HG02623 (cell line): Measurements from ENCODE around the gene MYZAP.

Source experiments
- ATAC-seq: cut with Tn5 transposase; IDR thresholded peaks from one replicate; pipeline ENCODE4 v1.9.1; 2021; ENCODE audit warnings: moderate library complexity; ENCODE audit not compliant: unreplicated experiment

Gene MYZAP

DNA sequence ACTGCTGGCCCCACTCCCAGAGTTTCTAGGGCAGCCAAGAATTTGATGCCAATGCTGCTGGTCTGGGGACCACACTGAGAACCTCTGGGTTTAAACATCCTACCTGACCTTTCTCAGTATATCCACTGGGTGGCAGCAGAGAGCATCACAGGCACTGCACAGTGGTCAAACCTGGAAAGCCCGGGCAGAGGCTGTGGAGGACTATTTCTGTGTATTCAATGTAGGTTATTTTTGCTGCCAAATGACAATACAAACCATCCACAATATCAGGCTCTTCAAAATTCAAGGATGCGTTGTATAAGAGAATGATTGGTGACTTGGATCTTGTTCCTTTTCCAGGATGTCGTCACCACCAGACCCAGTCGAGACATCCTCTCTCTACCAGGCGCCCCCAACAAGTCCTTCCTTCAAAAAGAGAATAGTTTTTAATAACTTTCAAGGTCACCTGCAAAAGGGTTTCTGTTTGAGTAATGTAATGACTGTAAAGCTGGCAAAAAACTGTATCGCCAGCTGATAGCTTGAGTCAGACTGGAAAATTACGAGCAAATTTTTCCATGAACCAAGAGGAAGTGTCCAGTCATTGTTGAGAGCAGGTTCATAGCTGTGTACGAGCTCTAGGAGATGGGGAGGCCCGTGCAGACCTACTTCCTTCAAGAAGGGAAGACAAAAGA is 30.5 kb upstream of the MYZAP start:
- peak; percentile 90 for ATAC-seq

DNA sequence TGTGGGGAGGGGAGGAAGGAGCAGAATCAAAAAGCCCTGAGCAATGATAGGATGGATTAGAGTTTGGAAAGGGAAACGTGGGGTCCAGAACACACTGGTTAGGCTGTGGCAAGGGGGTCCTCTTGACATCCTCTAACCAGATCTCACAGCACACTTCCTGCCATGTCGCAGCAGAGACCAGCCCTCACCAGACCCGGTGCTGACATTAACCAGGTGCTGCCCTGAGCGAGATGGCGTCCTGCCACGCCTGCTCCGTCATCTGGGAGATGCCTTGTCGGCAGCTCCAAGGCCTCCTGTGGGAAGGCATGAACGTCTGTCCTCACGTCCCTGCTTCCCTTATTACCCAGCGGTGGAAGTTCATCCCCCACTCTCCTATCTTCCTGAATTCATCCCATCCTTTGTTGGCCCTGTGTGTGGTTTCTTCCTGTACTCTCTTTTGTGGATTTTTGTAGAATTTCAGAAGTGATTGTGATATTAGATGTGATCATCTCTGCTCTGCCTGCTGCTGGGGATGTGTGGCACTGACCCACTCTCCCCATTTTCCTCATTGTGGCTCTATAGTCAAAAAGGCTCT is 29.4 kb upstream of the MYZAP start:
- ATAC-seq = no peak

DNA sequence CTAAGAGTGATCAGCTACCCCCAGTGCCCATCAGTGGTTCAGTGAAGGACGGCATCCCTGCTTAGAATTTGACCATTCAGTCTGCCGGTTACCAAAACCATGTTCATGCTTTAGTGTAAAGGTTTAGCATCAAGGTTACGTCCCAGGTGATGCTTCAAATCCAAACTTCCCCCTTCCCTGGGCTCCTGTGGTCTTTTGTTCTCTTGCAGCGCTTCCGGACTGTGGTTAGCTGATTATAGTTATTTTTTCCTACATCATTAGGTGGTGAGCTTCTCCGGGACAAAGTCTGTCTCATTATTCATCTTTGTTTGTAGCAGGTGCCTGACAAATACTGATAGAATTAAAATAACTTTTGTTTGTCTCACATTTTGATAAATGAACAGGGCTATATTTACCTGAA is 28.3 kb upstream of the MYZAP start:
- no peak for ATAC-seq

DNA sequence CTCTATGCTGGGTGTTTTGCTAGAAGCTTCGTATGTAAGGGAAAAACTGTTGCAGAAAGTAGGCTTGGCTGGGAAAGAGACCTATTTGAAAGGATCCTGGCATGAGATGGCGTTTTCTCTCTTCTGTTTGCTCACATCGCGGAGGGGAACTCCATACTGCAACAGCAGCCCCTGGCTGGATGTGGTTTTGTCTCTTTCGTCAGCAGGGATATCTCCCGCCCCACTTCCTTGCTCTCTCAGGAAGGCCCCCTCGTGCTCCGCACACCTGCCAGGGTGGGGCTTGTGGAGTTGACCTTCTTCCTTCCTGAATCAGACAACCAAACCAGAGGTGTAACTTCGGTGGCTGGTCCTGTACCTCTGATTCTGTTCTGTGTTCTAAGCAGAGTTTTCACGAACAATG is 26.4 kb upstream of the MYZAP start:
- ATAC-seq = no peak

DNA sequence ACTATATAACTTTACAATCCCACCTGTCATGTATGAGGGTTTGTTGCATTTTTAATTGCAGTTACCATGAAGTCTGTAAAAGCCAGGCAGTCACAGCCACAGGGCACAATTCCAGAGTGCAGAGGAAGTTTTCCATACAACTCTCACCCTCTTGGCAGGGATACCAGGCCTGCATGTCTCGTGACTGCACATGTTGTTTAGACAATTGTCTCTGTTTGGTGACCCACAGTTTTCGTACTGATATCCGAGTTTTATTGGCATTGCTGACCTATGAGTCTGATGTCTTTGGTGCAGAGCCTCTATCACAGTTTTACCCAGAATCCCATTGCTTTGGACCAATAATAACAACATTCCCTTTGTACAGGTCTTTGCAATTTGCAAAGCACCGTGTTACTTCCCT is 24.9 kb upstream of the MYZAP start:
- ATAC-seq = no peak

DNA sequence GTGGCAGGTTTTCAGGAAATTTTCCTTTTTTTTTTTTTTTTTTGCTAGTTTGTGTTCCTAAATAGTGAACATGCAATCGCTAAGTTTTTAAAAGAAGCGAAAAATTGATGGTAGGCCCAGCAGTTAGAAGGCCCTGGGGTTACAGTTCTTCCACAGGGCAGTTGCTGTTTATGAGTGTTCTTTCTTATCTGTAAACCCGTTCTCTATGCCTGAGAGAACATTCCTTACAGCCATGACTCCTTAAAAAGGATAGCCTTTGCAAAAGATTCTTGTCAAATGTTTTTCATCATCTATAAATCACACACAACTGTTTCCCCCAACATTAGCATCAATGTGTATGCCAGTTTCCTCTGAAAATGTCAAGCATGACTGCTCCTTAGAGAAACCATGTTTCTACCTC is 23.8 kb upstream of the MYZAP start:
- ATAC-seq = no peak

DNA sequence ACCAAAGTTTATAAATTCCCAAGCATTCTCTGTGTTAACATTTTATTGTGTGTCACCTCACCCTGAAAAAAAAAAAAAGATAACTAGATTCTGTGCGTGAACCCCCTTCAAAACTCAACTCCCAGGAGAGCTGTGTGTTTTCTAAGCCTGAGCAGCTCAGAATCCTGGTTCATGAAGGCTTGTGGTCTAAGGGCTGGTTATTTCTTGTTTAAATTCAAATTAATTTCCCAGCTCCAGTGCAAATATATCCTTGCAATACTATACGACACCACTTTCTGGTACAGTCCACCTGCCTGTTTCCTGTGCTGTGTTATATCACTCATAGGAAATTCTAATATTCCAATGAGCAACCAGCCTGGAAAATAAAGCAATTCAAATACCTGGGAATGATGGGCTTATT is 23.4 kb upstream of the MYZAP start:
- no peak for ATAC-seq

DNA sequence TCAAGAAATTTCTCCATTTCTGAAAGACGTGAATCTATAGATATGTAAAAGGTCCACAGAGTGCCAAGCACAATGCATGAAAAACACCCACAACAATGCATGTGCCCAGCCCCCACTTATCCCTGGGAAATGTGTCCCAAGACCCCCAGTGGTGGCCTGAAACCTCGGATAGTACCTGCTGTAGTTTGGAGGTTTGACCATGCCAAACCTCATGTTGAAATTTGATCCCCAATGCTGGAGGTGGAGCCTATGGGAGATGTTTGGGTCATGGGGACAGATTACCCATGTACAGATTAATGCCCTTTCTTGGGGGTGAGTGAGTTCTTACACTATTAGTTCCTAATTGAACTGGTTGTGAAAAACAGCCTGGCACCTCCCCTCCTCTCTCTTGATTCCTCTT is 21.4 kb upstream of the MYZAP start:
- ATAC-seq = no peak

DNA sequence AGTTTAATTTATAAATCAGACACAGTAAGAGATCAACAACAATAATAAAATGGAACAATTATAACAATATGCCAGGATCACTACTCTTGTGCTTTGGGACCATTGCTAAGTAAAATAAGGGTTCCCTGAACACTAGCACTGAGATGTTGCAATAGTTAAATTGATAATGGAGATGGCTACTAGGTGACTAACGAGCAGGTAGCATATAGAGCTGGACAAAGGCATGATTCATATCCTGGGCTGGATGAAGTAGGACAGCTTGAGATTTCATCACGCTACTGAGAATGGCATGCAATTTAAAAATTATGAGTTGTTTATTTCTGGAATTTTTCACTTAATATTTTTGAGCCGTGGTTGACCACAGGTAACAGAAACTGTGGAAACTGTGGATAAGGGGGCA is 20.7 kb upstream of the MYZAP start:
- no peak for ATAC-seq

DNA sequence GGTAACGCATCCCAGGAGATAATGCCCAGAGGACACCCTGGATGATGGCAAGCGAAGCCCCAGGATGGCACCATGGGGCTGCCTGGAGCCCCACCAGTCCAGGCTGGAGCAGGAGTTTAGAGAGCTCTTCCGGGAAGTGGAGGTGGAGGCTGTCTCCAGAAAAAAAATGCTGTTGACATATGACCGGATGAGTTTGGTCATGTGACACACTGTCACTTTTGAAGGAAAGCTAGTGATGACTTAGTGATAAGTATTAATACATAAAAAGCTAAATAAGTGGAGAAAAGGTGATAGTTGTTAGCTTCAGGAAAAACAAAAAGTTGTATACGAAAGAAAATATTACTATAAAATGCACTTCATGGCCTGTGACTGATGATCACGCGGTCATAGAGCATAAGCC is 20.0 kb upstream of the MYZAP start:
- ATAC-seq = no peak

DNA sequence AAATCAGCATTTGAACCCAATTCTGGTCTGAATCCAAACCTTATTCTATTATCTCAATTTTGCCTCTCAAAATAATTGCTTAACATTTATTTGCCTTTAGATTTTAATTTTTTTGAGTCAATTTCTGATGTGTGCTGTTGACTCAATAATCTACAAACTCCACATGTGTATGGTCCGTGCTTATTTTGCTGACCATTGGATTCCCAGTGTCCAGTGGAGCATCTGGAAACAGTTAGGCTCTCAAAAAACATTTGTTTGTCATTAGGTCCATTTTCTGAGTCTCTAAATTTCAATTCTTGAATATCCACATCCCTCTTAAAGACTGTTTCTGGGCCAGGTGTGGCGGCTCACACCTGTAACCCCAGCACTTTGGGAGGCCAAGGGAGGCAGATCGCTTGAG is 19.2 kb upstream of the MYZAP start:
- ATAC-seq = no peak

DNA sequence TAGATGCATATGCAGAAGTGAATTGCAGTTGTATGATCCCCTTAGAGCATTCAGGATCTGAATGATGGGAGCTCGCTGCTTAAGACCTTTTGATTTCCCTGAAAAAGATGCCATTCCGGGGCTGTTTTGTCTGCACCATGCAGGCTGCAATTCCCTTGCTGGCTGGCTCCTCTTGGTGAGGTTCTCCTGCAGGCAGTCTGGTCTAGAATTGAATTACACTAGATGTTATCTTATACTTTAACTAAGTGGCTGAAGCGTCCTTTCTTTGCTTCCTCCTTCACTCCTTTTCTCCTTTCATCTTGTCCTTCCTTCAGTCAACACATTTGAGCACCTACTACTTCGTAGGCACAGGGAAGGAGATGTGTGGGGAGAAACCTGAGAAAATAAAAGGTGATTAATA is 18.6 kb upstream of the MYZAP start:
- no peak for ATAC-seq

DNA sequence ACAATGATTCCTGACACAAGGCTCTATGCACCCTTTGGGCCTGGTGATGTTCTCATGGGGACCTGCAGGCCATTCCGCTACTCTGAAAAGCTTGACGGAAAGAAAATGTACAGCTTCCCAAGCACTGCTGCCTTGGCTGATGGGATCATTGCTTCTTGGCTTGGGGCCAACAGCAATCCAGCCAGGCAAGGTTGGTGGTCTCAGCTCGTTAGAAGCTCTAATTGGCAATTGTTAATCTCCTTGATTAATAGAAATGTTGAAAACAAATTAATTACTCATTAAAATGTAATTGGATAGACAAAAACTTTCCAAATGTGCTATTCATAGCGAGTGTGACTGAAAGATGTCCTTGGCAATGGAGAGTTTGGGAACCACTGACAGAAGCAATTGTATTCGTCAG is 16.3 kb upstream of the MYZAP start:
- ATAC-seq = no peak

DNA sequence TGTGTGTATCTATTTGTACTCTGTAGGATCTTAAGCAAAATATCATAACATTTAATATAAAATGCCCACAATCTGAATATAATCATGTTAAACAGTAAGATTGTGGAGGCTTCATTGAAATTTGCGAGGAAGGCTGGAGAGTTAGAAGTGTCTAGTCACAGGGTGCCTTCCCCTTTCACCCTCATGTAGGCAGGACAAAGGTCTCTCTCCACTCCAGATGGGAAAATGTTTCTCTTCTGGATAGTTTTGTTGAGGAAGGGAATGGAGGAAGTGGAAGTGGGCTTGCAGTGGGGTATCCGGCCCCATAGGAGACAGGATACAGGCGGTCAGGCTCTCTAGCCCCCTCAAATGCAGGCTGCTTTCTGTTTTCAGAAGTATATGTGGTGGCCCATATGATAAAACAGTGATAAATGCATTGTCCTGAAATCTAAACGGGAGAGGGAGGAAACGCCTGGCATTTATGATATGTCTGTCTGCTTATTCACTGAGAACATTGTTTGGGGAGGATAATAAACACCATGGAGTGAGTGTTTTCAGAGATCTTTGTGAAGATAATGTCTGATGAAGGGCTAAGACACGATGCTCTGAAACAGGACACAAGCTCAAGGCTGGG is 13.3 kb upstream of the MYZAP start:
- no peak for ATAC-seq

DNA sequence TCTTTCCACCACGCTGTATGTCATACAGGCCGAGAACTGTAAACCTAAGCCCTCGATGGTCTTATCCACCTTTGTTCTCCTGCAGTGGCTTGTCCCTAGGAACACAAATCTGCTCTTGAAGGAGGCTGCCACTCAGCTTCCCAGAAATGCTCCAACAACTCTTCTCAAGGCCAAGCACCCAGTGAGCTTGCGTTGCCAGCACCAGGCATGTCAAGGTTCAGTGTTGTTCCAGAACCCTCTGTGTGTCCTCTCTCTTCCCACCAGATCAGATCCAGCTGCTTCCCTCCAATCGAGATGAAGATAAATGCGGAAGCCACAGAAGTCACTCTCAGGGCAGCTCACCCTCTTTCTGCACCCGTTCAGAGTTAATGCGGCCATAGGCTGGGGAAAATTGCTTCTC is 11.3 kb upstream of the MYZAP start:
- ATAC-seq = no peak

DNA sequence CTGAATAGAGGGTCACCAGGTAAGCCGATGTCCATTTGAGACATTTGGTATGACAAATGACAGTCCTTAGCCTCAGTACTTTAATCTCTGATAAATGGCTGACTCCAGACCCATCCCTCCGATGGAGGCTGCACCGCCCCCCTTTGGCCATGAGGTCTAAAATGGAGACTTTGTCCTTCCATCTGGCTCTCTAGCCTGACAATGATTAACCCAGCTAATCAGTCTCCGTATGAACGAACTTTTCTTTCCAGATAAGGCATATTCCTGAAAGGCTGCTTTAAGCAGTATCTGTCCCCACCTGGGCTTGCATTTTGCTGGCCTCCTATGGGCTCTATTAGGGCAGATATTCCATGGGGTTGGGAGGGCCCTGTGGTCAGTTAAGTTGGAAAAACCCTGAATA is 10.8 kb upstream of the MYZAP start:
- ATAC-seq = no peak

DNA sequence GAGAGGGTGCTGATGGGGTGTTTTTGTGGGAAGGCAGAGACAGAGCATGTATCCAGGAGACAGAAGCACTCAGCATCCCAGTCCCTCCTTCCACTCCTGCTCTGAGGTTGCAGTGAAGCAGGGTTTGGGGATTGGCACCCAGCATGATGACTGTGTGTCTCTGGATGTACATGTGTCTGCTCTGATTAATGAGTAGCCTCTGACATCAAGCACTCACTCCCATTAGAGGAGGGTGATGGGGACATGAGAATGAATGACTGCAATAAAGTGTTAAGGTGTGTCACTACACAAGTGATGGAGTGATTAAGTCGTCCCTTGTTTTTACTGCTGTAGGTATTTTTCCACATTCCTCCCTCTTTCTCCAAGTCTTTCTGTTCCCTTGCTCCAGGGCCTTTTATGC is 9.6 kb upstream of the MYZAP start:
- no peak for ATAC-seq

DNA sequence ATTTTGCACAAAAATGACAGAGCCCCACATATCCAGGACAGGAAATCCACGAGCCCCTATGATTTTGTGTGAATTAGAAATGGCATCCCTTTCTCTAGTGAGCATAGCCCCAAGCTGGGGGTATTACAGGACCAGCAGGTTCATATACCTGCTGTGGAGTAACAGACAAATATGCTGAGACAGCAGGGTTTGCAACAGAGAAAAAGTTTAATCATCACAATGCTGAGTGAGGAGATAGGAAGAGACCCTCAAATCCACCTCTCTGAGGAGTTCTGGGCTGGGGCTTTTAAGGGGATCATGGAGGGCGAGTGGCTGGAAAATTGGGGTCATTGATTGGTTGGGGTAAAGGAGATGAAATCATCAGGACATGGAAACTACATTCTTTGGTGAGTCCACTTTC is 8.4 kb upstream of the MYZAP start:
- ATAC-seq = no peak

DNA sequence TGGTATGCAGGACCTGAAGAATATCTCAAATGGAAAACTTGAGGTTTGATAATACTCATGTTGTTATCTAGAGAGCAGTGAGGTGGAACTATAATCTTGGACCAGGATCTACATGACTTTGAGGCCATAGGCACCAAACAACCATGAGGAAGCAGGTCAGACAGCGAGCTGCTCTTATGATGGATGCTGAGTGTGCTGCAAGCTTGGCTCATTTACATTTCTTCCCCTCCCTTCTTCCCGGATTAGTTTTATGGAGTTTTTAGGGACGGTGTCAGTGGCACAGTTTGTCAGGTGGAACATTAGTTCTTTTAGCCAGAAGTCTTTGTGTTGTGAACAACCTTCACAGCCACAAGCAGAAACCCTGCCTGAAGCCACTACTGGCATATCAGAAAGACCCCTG is 8.0 kb upstream of the MYZAP start:
- ATAC-seq = no peak

DNA sequence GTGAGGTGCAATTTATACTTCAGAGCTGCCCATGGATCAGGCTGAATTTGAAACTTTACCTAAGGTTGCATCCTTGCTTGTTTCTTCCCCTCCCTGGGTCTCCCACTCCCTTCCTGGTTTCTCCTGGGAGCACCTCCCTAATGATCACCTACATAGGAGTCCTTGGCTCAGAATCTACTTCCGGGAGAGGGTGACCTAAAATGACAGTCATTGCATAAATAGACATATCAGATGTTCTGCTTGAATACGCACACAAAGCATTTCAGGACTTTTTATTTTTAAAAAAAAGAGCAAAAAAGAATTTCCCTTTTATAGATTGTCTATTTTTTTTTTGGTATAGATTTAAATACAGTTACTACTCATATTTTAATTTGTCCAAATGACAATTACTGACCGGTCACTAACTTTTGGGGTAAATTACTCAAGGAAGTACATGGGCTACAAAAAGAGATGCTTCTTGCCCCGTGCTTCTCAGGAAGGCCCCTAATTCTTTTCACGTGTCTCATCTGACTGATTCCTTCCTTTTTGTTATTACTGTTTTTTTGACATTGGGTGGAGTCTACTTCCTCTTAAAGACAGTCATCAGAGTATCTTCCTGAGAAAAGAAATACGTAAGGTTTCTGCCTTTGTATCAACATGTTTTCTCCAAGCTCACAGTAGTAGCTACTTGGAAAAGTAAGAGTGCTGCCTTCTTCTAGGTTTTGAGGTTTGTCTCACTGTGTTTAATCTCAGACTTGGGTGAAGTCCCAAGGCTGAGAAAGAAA is 4.9 kb upstream of the MYZAP start:
- no peak for ATAC-seq

DNA sequence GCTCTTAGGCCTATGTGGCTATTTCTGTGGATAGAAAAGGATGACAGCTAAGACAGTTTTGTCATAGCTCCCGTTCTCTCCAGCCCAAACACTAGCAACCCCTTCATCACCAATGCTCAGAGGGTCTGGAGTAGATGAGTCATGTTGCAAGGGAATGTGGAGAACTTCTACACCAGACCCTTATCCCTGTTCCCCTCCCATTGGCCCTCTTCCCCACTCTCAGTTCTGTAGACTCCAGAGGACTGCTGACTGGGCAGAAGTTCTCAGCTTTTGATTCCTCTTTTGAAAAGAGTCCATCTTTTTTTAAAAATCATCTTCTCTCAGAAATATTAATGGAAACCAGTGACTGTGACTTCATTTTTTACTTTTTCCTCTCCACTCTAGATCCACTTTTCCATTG is 2.4 kb upstream of the MYZAP start:
- no peak for ATAC-seq

DNA sequence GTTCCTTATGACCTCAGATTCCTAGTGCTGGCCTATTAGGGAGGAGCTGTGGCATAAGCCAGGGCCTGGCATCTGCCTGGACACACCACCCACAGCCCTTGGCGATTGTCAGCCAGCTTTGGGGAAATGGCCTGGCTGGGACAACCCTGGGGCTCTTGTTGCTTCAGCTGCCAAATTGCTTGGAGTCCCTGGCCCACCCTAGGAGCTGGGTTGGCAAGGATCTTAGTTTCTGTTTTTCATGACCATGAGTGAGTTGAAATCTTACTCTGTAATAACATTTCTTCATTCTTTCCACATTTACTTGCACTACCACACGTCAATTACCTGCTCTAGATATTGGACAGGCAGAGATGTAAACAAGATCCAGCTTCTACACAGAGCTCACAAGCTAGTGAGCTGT is 1.9 kb upstream of the MYZAP start:
- no peak for ATAC-seq
